HG03520 (cell line): ENCODE data around the gene FTMT.
"Not testable (repeated sequence)": the region's sequence is repeated elsewhere in the genome, so short reads cannot be mapped to it uniquely, and the experiment has no call there.

Source experiments
- ATAC-seq: cut with Tn5 transposase; IDR thresholded peaks from one replicate; pipeline ENCODE4 v1.9.1; 2021; ENCODE audit warnings: mild to moderate bottlenecking, moderate library complexity; ENCODE audit not compliant: unreplicated experiment

Gene FTMT

DNA sequence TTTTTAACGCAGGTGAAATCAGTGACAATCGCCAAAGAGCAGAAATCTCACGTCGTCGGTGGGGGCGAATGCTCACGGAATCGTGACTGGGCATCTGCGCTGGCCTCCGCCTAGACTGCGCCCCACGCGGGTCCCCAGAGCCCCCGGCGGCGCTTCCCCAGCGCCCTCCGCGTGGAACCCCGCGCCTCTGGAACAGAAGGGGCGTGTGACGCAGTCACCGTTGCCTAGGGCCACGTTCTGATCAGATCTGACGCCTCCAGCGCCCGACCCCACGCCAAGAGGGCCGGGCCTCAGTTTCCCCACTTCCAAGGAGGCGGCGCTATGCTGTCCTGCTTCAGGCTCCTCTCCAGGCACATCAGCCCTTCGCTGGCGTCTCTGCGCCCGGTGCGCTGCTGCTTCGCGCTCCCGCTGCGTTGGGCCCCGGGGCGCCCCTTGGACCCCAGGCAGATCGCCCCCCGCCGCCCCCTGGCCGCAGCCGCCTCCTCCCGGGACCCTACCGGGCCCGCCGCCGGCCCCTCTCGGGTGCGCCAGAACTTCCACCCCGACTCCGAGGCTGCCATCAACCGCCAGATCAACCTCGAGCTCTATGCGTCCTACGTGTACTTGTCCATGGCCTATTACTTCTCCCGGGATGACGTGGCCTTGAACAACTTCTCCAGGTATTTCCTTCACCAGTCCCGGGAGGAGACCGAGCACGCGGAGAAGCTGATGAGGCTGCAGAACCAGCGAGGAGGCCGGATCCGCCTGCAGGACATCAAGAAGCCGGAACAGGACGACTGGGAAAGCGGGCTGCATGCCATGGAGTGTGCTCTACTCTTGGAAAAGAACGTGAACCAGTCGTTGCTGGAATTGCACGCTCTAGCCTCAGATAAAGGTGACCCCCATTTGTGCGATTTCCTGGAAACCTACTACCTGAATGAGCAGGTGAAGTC, at the start of gene FTMT:
Gene FTMT (plus strand): TSS at position 240 of the 932 bp plus-strand sequence. CDS start 82 bp downstream, at position 322.
- no peak for ATAC-seq

DNA sequence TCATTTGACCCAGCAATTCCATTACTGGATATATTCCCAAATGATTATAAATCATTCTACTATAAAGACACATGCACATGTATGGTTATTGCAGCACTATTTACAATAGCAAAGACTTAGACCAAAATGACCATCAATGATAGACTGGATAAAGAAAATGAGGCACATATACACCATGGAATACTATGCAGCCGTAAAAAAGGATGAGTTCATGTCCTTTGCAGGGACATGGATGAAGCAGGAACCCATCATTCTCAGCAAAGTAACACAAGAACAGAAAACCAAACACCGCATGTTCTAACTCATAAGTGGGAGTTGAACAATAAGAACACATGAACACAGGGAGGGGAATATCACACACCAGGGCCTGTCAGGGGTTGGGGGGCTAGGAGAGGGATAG, 46.4 kb upstream of the FTMT start:
- not testable (repeated sequence) for ATAC-seq

DNA sequence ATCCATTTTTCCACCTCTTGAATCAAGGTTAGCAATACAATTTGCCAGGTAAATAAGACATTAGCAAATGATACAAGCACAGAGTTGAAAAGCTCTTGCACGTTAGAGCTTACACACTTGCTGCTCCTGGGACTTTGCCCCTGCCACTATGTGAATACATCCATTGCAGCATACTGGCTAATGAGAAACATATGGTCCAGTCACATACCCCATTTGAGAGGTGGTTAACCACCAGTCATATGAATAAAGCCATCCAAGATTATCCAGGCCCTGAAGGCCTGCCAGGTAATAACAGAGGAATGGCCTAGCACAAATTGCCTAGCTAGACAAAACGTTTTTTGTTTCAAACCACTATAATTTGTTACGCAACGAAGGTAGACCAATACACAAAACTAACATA, 45.8 kb upstream of the FTMT start:
- ATAC-seq: no peak

DNA sequence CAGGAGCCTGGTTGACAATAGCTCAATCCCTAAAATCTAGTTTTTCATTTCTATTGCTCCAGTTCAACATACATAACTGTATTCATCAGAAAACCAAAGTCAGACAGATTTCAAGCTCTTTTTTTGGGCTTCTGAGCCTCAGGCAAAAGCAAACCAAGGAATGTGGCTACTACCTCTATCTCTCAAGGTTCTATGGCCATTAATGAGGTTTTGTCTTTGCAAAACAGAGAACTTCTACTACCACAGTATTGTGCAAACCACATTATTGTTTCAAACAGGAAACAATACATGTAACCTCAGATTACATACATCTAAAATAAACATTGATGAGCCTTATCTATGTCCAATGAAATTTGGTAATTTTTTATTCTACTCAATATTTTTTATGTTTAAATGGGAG, 35.5 kb upstream of the FTMT start:
- no peak for ATAC-seq

DNA sequence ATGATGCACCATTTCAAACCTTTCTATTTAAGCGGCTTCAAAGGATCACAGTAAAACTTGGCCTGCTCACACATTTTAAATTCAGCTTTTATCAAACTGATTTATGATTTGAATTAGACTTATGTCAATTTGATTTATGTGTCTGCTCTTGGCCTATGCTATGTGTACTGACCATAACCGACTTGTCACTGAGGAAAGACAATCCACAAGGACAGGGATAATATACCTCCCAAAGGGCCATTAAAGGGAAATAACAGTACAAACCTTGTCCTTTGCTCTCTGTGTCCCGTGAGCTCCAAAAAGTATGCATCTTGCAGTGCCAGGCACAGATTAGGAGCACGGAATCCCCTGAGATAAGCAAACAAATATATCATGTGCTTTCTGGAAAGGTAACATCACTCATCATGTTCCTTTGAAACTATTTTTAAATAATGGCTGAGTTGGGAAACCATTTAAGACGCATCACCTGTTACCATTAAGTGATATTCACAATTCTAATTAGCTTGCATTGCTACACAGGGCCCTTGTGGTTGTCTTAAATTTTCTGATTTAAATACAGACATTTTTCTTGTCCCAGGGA, 31.9 kb upstream of the FTMT start:
- no peak for ATAC-seq

DNA sequence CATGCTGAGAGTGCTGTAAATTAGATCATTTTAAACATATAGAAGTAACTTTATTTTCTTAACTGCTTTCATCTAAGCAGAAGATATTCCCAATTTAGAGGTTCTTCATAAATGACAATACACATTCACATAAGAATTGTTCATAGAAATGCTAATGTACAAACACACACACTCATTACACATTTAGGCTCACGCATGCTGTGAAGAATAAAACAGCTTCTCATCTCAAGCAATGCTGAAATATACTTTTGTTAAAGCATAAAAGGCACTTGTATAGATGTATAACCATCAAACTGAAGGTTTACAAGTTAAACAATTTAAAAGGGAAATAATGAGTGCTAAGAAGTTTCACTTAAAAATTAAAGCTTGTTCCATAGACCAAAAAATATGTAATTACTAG, 18.1 kb upstream of the FTMT start:
- no peak for ATAC-seq

DNA sequence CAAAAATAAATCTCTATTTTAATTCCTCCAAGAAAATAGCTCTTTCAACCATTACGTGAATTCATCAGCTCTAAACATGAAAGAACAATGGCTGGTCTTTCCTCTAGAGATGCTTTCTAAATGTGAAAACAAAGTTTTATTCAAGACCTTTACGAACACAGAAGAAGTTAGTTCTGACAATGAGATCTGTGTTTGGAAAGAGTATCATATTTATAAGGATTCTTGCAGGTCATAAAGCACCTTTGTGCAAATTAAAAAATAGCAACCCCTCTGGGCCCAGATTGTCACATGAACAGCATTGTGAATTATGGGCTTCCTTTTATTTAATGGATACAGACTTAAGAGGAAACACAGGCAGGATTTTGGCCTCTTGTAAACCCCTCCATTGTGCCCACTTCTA, 17.7 kb upstream of the FTMT start:
- no peak for ATAC-seq

DNA sequence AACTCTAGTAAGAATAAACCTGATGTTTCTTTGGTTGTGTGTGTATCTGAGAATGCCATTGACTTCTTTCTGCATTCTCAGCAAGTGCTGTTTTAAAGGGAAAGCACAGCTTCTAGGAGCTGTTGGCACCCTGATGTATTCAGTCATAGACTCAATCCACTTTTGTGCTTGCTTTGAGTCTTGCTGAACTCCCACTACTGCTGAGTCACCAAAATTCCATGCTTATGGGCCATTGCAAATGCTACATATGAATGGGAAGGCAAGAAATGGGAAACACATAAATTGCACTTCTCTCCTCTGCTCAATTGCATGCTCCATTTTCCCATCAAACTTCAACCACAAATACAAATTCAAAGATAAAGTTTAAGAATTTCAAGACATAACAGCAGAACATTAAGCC, 9.8 kb upstream of the FTMT start:
- ATAC-seq: no peak

DNA sequence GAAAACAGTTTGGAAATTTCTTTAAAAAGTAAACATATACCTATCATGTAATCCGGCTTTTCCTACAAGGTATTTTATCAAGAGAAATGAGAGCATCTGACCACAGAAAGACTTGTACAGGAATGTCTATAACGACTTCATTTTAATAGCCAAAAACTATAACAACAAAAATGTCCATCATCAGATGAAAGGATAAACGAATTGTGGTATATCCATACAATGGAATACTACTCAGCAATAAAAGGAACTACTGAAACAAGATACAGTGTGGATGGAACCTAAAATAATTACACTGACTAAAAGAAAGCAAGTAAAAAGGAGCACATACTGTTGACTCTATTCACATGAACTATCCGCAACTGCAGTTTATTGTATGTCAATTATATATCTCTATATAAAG, 1.4 kb upstream of the FTMT start:
- no peak for ATAC-seq

DNA sequence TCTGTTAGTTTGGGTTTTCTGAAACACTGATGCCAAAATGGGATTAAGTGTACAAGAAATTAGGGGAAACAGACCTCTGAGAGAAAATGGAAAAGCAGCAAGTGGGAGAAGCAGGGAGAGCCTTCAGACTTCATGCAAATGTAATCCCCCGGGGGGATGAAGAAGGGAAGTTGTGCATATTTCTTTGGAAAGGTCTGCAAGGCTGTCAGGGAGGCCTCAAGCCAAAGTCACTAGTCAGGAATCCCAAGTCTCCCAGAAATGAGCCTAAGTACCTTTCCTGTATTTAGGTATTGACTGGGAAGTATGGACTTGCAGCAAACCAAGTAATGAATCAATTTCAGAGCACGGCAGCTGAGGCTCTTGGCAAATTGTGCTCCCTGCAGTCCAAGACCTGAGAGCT, 2.2 kb downstream of the FTMT start:
- ATAC-seq: no peak

DNA sequence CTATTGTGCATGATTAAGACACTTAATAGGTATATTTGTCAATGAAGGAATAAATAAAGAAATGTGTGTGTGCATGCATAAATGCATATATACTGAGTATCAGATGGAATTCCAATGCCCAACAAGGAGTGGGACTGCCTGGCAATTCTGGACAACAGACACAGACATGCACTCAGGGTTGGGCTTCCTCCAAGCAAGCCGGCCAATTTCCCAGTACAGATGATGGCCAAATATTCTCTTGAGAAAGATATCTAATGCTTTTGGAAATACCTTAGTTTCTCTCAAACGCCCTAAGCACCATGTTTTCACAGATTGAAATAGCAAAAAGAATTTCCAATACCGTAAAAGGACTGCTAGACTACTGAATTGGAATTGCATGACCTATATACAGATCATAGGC, 11.1 kb downstream of the FTMT start:
- ATAC-seq: no peak

DNA sequence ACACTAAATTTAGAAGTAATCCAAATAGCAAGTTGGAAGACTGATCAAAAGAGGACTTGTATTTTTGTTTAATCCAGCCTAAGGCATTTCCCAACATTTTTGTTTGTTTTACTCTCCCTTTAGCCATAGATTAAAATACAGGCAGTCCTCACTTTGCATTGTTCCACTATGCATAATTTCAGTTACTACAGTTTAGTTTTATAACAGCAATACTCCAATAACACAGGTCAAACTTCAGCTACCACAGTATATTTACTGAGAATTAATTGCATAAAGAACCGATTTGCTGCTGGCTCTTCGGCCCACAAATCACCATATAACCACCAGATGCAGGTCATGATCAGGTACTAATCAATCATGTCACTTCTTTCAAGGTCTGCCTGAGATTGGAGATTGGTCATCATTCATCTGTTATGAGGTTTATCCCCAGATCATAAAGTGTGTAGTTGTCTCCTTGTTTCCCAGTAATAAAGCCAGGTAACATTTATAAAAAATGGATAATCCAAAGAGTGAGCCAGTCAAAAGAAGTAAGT, 12.1 kb downstream of the FTMT start:
- no peak for ATAC-seq

DNA sequence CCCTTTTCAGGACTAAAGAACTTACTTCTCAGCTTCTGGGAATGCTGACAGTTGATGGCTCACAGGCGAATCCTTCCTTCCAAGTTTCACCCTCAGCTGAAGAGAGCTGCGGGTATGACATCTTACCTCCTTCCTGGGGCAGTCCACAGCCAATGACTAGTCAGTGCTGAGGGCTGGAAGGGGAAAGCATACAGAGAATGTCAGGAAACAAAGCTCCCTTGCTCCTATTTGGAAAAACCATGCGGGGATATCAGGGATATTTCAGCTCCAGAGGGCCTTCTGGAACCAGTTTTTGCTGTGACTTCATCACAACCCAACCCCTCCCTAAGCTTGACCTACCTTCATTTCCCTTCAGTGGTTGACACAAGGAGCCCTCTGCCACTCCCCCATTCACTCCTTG, 15.7 kb downstream of the FTMT start:
- no peak for ATAC-seq

DNA sequence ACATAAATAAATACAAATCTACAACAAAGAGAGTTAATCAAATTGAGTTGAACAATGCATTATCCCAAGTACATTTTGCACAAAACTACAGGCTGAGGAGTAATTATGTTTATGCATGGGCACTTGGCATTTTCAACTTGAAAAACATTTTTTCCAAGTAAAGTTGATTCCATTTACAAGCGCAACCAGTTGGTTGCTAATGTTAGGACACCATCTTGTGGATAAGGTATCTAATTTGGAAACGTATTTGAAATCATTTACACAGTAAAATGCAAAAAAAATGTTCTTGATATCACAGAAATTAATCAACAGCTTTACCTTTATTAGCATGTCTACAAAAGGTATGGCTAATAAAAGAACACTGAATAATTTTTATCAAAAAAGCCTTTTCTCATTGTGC, 18.8 kb downstream of the FTMT start:
- no peak for ATAC-seq

DNA sequence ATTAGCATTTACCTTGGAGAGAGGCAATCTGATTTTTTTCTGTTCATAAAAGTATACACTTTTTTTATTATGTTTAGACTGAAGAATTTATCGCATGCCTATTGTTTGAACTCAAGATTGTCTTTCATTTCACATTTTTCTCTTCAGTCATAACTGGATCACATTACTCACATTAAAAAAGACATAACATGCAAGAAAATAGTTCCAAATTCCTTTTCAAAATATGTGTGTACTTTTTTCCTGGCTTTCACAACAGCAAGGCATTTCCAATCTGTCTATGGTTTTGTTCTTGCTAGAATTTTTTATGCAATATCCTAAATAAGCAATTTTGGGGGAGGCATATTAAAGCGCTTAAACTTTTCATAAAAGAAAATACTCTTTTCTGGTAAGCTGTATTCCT, 21.2 kb downstream of the FTMT start:
- ATAC-seq: no peak

DNA sequence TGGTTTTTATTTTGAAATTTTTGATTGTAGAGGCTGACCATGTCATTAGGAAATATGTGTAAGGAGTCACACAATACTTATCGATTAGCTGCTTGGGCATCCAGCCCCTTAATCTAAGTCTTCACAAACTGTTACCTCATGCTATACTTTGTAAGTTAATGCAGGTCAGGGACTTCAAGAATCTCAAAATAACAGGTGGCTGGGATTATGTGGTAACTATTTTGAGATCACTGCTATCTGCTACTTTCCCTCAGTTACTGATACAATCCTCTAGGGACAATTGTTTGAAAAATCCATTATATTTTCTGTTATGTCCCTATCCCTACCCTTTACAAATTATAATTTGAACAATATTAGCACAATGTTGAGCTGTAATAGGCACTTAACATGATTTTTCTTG, 21.7 kb downstream of the FTMT start:
- ATAC-seq: no peak

DNA sequence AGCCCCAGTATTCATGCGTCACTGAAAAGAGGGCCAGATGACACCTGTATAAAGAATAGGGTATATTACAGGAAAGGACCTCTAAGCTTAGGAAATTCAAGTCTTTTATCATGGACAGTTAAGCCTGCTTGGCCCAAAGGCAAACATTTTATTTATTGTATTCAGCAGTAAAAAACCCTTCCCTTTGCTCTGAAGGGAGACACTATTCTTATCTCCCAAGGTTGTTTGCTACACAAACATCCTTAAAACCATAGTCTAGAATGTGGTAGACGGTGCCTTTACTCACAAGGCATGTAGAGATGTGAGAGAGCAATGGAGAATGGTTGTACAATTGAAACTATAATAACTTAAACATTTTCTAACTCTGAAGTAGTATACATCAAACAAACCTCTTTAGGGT, 33.9 kb downstream of the FTMT start:
- ATAC-seq: no peak

DNA sequence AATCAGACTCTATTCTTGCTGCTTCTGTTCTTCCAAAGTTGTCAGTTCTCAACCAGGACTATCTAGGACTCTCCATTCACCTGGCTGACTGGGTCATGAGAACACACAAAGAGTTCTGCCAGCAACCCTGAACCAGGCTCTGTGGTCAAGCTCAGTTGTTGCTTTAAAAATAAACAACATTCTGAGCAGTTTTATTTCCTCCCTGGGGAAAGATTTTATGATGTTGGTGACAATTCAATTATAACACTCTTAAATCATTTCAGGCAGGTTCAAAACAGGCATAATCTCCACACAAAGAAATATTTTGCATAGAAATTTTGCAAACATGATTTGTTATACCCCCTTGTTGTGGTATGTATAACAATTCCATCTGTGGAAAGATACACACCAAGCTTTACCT, 36.0 kb downstream of the FTMT start:
- ATAC-seq: no peak

DNA sequence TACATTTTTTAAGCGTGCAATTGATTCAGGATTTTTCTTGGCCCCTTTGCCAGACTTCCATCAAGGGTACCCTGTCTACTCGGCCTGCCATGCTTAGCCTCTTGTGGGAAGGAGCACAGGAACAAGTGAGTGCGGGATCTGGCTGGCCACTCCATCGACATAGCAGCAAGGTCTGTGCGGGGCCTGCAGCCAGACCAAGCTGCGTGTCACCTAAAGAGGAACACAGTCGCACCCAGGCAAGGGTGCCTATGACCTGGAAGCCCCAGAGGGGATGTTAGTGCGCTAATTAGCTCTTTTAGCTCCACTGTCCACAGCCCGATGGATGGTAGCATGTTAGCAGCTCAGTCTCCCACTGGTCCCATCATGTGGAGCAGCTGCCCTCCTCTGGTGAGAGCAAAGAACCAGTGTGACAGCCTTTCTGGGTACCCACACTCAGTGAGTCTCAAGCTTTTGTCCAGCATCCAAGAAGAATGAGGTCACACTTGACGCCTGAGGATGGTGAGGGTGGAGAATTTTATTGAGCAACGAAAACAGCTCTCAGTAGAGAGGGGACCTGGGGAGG, 38.7 kb downstream of the FTMT start:
- no peak for ATAC-seq

DNA sequence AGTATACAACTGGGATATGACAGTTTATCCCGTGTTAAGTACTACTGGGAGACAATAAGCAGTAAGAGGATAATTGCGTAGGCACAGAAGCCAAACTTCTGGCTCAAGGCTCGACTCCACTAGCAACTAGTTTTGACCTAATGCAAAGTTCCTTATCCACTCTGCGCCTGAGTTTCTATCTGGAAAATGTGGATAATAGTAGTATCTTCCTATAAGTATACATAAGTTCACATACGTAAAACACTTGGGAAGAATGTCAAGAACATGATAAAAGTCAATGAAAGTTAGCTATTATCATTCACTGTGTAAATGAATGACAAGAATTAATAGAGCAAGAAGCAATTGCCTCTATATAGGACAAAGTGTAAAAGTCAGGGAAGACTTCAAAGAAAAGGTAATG, 45.7 kb downstream of the FTMT start:
- ATAC-seq: no peak

DNA sequence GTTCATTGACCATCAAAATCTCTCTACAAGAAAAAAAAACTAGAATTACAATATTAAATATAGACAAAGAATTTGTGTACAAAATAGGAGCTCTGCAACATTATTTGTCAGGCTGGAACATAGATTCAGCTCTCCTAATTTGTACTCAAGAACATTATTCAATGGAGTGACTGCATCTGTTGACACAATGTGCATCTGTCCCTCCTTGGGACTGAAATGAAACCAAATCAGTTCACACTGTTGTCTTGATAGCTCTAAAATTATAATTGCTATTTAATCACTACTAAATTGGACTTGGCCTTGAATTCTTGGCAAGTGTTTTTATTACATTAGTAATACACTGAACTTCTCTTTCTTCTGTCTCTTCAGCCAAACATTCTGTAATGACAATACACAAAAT, 47.7 kb downstream of the FTMT start:
- ATAC-seq: no peak
